SIG-M5 treated with dmso at 0.1 percent for 504 hours (cell line): ENCODE results near the gene EIF2AK2.
A peak's percentile ranks its signal among the peaks of the same experiment; 100 is the strongest.
"Not testable (repeated sequence)": the region's sequence is repeated elsewhere in the genome, so short reads cannot be mapped to it uniquely, and the experiment has no call there.

Experiments
- DNase-seq: peaks from one replicate; lab custom pipeline; 2025; ENCODE audit not compliant: unreplicated experiment; lab: John Stamatoyannopoulos, UW

Gene EIF2AK2

DNA sequence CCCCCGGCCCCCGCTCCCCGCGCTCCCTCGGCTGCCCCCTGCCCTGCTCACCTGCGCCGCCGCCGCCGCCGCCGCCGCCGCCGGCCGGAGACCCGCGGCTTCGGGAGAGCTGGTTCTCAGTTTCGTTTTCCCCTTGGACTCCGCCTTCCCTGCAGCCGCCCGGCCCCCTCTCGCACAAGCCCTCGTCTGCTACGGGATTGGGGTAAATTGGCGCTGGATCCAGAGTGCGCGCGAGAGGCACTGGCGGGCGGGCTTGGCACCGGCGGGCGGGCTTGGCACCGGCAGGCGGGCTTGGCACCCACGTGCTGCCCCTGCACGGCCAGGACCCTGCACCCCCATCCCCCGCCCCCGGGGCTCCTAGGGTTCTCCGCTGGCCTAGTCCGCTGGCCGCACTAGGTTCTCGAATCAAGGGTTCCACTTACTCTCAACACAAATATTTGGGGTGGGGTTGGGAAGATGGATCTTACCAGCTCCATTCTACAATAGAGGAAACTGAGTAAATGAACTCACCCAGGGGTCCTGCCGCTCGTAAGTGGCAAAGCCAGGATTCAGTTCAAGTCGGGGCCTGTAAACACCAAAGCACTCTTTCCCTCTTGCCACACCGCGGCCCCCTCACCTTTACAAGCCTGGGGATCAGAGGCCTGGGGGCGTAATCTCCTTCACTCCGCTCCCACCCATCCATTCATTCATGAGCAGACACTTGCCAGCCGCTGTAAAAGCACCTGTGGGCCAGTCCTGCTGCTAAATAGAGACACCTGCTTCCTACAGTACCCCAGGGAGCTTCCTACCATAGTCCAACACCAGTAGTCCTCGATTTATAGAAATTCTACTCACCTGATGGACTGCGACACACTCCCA lies at the start of gene EIF2AK2:
TSS of gene EIF2AK2 (minus strand) at position 124 of the 858 bp plus-strand sequence. CDS start 9,174 bp downstream, outside the sequence.
- peak; percentile 88 for DNase-seq

DNA sequence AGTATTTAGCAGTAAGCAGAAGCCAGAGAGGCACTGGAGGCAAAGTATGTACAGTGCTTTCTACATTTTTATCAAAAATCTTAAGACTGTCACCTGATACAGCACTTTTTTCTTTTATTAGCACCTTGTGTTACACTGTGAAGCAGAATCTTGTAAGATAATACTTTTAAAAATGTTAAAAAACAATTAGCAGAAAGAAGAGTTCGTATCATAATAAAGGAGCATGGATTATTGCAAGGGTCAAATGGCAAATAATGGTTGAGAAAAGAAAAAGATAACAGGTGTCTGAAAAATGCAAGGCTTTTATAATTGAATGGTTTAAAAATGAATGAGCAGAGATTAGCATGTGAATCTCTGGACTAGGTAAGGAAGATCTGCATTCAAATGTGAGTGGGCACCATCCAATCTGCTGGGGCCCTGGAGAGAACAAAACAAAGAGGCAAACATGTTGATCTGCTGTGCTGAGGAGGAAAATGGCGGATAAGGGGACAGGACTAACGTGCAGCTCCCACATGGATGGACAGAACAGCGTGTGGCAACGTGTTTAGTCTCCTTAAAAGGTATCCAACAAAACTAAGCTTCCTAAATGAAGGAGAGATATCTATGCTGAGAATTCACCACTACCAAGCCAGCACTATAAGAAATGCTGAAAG lies 49.0 kb upstream of the EIF2AK2 start:
- DNase-seq = no peak

DNA sequence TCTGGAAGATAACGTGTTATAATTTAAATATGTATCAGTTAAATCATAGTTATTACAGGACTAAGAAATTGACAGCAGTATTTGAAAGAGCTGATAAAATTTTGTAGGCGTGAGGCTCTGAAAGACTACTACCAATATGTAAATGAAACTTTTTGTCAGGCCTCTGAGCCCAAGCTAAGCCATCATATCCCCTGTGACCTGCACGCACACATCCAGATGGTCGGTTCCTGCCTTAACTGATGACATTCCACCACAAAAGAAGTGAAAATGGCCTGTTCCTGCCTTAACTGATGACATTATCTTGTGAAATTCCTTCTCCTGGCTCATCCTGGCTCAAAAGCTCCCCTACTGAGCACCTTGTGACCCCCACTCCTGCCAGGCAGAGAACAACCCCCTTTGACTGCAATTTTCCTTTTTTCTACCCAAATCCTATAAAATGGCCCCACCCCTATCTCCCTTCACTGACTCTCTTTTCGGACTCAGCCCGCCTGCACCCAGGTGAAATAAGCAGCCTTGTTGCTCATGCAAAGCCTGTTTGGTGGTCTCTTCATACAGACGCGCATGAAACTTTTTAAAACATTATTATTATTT lies 48.4 kb upstream of the EIF2AK2 start:
- not testable (repeated sequence) for DNase-seq

DNA sequence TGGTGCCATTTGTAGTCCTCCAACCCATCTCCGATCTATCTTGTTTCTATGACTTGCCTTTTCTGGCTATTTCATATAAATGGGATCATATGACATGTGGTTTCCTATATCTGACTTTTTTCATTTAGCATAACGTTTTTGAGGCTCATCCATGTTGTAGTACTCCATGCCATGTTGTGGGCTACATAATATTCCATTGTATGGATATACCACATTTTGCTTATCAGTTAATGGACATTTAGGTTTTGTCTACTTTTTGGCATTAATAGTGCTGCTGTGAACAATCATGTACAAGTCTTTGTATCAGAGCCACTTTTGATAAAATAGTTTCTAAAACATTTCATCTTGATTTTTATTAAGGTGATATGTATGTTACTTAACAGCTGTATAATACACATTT lies 46.9 kb upstream of the EIF2AK2 start:
- DNase-seq = no peak

DNA sequence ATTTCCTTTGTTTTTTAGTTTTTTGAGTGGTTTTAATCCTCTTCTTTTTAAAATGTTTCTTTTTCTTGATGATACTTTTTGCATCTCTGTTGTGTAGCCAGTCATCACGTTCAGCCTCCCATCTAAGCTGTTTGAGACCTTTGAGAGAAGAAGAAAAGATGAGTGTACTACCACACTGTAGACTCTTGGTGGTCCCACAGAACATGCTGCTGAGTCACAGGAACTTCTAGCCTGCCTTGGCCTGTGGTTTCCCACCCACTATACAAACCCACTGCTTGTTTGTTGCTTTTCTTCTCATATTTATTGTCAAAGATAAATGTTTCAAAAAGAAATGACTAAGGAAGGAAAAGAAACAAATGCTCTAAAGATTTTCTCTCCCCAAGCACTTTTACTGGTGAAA lies 45.0 kb upstream of the EIF2AK2 start:
- peak; percentile 65 for DNase-seq

DNA sequence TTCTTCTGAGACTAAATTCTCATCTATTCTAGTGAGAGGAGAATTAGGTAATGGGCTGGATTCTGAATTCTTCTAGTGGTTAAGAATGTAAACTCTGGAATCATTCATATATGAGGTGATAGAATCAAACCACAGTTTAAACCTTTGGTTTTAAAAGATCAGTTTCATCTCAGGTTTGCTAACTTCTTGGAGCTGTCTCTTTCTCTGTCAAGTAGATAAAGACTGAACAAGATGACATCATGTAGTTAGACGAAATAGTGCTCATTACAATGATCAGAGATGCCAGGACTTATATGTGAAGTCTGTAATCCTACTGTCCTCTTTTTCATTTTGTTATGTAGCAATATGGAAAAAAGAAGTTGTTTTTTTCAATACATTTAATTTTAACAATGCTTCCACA lies 44.4 kb upstream of the EIF2AK2 start:
- no peak for DNase-seq

DNA sequence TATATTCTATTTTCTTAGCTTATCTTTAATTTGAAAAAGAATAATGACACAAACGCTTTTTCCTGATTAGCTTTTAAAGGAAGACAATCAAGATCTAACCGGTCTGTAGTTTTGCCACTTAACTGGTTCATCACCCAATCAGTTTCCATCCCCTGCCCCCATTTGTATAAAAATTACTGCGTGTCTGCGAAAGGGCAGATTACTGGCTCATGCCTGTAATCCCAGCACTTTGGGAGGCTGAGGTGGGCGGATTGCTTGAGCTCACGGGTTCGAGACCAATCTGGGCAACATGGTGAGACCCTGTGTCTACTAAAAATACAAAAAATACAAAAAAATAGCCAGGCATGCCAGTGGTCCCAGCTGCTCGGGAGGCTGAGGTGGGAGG lies 41.9 kb upstream of the EIF2AK2 start:
- DNase-seq = no peak

DNA sequence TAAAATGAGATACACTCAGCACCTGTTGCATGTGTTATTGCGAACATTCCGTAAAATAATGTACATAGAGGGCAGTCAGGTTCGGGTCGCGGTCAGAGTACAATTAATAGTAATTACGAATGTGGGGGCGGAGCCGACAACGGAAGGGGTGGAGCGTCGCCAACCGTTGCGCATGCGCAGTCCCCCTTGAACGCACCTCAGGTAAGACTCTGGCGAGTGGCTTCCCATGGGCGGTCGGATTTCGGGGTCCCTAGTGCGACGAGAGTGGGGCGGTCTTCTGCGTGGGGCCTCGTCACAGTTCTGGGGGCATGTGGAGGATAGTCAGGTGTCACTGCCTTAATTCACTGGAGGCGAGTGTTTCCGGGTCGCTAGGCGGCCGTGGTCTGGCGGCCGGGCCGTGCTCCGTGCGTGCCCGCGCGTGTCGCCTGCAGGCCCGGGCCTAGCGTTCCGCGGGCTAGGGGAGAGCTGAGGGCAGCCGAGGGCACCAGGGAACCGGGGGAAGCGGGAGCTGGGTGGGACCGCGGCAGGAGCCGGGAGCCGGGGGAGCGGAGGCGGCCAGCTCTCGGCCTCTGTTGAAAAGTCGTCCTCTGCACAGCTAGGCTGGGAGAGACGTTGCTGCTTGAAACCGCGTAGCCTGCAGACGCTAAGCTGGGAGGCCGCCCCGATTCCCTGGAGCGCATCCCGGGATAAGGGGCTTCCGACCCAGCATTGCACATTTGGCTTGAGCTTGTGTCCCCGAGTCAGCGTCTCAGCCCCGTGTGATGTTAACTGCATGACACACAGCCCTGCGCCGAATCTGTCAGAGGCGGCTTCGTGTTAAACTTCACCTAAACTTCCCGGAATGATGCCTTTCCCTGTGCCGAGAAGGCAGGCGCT lies 39.8 kb upstream of the EIF2AK2 start, which contains the start of gene CEBPZOS:
TSS of gene CEBPZOS (plus strand) at position 177 of the 876 bp plus-strand sequence. CDS start 3,209 bp downstream, outside the sequence.
- peak; percentile 82 for DNase-seq

DNA sequence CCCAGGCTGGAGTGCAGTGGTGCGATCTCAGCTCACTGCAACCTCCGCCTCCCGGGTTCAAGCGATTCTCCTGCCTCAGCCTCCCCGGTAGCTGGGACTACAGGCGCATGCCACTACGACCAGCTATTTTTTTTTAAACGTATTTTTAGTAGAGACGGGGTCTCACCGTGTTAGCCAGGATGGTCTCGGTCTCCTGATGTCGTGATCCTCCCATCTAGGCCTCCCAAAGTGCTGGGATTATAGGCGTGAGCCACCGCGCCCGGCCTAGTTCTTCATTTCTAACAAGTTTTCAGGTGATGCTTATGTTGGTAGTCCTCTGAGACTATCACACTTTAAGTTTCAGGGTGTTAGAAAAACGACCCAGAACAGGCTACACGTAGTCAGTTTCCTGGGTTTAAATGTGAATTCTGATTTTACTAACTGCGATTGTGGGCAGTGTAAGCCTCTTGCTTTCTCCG lies 39.1 kb upstream of the EIF2AK2 start:
- not testable (repeated sequence) for DNase-seq

DNA sequence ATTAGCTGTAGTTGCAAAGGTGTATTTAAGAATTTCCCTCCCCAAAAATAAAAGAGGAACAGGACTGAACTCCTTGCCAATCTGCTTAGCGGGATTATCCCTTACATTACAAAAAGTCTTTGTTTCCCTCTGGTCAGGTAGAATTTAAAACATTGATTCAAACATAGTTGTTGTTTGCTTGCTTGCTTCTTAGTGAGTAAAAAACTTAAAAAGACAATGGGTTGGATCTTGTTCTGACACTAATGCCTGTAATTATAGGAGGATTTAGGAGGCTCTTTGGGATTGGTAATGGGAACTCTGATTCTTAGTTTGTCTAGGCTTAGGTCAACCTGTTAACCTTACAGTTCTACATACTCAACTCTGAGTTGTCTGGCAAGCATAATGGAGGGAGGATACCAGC lies 35.8 kb upstream of the EIF2AK2 start:
- DNase-seq = no peak

DNA sequence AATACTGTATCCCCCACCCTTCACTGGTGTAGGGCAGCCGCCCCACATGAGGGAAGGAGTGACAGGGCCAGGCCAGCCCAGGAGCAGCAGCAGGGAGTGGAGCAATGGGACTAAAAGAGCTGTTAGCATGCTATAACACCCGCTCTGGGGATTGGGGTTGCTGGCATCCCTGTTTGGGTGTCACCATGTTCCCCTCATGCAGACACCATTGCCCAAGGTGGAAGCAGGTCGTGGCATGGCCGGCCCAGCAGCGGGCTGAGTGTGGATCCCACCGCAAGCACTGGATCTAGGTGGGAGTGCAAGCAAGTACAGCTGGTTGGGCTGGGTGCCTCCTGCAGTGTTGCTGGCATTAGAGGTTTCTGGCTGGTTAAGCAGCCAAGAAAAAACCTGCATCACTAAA lies 35.0 kb upstream of the EIF2AK2 start:
- no peak for DNase-seq

DNA sequence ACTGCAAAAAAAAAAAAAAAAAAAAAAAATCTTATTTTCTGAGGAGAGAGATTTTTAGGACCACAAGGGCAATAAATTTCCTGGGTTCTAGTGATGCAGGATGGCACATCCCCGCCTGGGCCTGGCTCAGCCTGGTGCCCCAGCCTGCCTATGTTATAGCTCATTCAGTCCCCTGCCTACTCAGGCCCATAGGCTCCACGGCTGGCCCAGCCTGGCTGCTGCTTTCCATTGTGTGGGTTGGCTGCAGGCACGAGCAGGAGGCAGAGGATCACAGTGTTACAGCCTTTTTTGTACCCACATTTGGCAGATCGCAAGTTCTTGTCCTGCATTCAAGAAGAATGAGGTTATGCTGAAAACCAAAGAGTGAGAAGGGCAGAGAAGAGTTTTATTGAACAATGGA lies 34.5 kb upstream of the EIF2AK2 start:
- DNase-seq = no peak

DNA sequence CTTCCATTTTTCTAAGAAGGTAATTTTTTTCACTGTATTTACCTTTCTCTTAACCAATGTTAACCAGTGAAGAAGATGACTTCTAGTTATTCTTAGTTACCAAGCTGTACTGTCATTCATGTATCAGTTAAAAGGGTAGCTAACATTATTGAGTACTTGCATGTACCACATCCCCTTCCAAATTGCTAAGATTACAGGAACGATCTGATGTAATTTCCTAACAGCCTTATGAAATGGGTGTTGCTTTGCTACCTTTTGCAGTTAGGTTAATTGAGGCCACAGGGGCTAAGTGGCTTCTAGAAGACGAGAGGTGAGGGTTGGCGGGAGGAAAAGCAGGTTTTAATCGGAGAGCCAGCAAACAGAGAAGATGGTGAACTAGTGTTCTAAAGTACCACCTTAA lies 33.5 kb upstream of the EIF2AK2 start:
- peak; percentile 93 for DNase-seq

DNA sequence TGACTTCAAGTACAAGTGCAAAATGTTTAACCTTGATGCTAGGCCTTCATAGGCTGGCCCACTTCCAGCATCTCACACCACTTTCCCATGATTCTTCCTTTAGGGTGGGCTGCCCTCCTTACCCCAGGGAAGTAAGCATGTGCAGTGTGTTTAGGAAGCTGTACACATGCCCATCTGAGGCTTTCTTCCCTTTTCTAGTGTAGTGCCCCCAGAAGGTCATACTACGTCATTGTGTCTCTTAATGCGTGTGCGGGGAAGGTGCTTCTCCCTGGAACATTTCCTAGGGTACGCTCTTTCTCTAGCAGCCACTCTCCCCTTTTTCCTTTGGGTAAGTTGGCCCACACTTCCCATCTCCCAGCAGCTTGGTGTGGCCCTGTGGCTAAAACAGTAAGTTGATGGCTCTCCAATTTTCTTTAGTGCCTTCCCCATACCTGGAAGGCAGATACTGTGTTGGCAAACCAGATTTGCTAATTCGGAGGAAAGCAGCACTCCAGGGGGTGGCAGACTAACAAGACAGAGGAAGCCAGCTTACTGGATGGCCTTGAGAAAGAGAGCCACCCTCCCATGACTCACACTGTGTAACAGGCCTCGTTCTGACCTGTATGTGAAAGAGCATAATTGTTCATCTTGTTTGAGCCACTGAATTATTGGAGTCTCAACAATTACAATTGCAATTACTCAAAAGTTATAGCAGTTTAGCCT lies 32.8 kb upstream of the EIF2AK2 start:
- peak; percentile 96 for DNase-seq

DNA sequence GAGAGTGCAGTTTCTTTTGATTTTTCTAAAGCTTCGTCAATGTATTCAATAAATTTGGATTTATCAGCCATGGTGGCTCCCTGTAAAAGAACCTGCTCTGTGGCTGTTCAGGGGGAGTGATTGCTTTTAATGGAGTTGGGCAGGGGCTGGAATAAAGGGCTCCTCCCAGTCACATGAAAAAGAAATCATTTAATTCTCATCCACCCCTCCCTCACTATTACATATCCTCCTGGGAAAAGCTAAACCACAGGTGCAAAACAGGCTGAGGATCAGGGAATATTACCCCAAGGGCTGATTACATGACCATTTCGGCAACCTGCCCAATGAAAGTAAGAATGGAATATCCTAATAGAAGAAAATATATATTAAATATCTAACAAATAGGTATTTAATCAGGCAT lies 31.8 kb upstream of the EIF2AK2 start, which contains the start of gene SULT6B1:
TSS of gene SULT6B1 (minus strand) at position 101 of the 400 bp plus-strand sequence. CDS start at position 71, 30 bp downstream.
- no peak for DNase-seq

DNA sequence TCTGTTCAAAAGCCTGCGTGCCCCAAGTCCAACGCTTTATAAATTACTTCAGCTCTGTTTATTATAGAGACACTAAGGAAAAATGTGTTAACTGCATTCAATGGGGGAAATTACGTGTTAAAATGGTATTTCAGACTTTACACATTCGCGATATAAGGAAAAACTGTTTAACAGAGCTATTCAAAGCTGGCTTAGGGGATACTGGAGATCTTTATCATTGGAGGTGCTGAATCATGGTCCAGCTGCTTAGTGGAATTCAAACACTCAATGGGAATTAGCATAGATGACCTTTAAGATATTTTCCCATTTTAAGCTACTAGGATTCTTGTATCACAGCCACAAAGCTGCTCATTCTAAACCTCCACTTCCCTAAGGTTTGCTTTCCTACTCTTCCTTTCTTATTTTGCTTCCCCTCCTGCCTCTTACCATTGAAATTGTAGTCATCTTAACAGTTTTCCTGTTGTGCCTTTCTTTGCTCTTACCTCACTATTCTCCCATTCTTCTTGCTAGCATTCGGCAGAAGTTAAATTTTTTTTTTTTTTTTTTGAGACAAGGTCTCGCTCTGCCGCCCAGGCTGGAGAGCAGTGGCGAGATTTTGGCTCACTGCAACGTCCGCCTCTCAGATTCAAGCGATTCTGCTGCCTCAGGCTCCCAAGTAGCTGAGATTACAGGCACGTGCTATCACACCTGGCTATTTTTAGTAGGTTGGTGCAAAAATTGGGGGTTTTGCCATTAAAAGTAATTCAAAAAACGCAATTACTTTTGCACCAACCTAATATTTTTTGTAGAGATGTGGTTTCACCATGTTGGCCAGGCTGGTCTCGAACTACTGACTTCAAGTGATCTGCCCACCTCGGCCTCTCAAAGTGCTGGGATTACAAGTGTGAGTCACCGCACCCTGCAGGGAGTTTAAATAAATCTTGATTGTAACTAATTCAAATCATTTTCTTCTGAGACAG lies 25.2 kb upstream of the EIF2AK2 start:
- DNase-seq = no peak

DNA sequence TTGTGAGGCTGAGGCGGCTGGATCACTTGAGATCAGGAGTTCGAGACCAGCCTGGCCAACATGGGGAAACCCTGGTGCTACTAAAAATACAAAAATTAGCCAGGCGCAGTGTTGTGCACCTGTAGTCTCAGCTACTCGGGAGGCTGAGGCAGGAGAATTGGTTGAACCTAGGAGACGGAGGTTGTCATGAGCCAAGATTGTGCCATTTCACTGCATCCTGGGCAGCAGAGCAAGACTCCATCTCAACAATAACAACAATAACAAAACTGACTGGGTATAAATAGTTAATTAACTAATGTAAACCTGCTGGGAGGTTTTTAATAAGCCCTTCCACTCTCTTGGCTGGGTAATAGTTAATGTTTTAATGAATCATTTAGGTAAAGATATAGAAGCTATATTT lies 23.9 kb upstream of the EIF2AK2 start:
- no peak for DNase-seq

DNA sequence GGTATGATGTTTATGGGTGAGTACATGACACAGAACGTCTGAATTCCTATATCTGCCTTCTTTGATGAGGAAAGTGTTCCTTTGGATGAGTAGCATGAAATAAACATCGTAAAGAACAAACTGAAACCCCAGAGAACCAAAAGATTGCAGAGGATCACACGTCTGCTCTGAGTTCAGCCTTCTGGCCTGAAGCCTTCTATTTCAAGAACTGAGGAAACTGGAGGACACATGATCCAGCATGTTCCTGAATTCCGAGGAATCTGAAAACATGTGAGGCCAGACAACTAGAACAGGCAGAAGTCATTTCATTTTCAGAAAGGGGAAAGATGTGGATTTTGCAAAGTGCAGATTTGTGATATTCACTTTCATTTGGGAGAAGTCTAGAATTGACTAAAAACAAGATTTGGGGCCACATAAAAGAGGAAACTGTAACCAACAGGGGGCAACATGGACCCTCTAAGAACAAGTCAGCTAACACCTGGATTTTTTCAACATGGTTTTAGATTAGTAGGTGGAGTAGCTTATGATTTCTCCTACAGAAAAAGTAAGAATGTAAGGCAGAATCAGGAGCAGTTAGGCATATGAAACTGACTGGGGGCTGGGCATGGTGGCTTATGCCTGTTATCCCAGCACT lies 23.3 kb upstream of the EIF2AK2 start:
- DNase-seq = no peak
